NCI-H82 treated with DMSO at 0.1 percent for 48 hours (cell line): Measurements from ENCODE around the gene ZBTB8A.
"Not testable (repeated sequence)": the region's sequence is repeated elsewhere in the genome, so short reads cannot be mapped to it uniquely, and the experiment has no call there.

Experiments
- DNase-seq: peaks from one replicate; lab custom pipeline; 2025; ENCODE audit not compliant: unreplicated experiment; lab: John Stamatoyannopoulos, UW

Gene ZBTB8A

GRCh38 chr1:32618673-32619221 is 79.5 kb downstream of the ZBTB8A start:
- DNase-seq, result peak; percentile 8

- no peak for DNase-seq
Measured at GRCh38 chr1:32619701-32620485, 80.7 kb downstream of the ZBTB8A start.

- no peak for DNase-seq
Measured at GRCh38 chr1:32622205-32622604, 83.0 kb downstream of the ZBTB8A start.

GRCh38 chr1:32622806-32623681 is 83.8 kb downstream of the ZBTB8A start:
- no peak for DNase-seq

GRCh38 chr1:32623775-32624174 is 84.5 kb downstream of the ZBTB8A start:
- DNase-seq, result no peak

DNA sequence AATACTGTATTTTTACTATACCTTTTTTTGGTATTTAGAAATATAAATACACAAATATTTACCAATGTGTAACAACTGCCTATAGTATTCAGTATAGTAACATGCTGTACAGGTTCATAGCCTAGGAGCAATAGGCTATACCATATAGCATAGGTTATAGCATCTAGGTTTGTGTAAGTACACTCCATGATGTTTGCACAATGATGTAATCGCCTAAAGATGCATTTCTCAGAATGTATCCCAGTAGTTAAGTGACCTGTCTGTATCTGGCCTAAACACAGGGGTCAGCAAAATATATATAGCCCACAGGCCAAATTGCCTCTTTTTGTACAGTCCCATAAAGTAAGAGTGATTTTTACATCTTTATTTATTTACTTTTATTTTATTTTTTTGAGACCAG is 86.9 kb downstream of the ZBTB8A start:
- no peak for DNase-seq

GRCh38 chr1:32627596-32628162 is 88.5 kb downstream of the ZBTB8A start:
- no peak for DNase-seq

DNA sequence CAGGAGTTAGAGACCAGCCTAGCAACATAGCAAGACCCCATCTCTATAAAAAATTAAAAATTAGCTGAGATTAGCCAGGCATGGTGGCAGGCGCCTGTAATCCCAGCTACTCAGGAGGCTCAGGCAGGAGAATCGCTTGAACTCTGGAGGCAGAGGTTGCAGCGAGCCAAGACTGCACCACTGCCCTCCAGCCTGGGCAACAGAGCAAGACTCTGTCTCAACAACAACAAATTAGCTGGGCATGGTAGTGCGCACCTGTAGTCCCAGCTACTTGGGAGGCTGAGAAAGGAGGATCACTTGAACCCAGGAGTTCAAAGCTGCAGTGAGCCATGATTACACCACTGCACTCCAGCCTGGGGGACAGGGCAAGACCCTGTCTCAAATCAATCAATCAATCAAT is 90.9 kb downstream of the ZBTB8A start:
- DNase-seq, result not testable (repeated sequence)

DNA sequence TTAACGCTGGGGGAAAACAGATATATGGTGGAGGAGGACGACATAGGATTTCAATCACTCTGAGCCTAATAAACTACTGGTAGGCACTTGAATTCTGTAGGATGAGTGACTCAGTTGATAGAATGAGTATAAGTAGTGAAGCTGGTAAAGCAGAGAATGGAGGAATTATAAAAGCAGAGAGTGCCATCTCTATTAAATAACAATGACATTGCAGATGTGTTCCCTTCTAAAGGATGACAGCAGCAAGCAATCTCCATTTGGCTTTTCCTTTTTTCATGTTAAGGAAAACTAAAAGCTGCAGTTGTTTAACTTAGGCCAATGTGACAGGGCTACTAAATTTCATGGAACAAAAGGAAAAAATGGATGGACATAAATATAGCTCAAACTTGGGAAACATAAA is 93.6 kb downstream of the ZBTB8A start:
- no peak for DNase-seq

DNA sequence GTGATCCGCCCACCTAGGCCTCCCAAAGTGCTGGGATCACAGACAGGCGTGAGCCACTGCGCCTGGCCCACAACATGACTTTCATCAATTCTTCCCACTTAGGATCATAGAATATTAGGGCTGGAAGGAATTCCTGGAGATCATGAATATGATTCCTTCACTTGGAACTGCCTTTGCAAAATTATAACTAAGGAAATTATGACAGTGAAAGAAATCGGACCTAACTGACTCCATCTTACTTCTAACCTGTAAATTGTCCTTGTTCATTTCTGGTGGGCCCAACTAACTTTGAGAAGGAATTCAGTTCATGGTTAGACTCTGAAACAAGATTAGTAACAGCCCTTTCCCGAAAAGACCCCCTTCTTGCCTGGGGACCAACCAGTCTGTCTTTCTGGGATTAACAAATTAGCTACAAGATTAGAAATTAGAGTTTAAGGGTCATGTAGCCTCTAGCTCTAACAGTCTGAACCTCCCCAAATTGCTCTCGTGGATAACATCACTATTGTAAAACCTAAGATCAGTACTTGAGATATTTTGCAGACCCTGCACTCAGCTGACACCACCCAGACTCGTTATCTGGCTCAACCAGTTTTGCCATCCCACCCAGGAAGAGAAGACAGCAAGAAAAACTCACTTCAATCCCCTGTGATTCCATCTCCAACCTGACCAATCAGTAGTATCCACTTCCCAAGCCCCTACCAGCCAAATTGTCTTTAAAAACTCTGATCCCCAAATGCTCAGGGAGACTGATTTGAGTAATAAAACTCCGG is 96.5 kb downstream of the ZBTB8A start:
- no peak for DNase-seq

DNA sequence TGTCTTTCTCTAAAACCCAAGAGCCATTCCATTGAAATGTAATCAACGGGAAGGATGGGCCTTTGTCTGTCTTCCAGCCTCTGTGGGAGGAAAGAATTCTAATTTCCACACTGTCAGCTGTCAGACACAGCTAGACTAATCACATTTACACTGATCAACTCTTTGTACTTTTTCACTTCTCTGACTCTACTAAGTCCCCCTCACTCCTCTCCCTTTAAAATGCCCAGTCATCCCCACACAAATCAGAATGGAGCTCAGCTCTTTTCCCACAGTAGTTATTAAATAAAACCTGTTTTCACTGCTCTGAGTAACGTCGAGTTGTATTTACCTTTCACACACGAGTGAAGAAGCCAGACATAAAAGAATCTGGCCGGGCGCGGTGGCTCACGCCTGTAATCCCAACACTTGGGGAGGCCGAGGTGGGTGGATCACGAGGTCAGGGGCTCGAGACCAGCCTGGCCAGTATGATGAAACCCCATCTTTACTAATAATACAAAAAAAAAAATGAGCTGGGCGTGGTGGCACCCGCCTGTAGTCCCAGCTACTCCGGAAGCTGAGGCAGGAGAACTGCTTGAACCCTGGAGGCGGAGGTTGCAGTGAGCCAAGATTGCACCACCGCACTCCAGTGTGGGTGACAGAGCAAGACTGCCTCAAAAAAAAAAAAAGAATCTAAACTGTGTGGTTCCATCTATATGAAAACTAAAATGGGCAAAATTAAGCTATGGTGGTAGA is 97.9 kb downstream of the ZBTB8A start:
- no peak for DNase-seq

- no peak for DNase-seq
Measured at GRCh38 chr1:32639489-32640075, 100.4 kb downstream of the ZBTB8A start.

DNA sequence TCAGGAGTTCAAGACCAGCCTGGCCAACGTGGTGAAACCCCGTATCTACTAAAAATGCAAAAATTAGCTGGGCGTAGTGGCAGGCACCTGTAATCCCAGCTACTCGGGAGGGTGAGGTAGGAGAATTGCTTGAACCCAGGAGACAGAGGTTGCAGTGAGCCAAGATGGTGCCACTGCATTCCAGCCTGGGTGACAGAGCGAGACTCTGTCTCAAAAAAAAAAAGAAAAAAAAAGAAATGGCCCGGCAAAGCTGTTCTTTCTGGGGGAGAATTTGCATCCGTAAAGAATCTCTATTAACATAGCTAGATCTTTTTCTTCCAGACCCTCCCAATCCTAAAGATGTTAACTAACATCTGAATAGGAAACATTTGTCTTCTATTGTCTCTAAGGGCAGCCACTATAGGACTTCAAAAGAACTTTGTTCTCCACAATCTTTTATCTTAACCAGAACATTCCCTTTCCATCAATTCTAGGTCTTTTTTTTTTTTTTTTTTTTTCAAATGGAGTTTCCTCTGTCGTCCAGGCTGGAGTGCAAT is 103.1 kb downstream of the ZBTB8A start:
- DNase-seq, result not testable (repeated sequence)

DNA sequence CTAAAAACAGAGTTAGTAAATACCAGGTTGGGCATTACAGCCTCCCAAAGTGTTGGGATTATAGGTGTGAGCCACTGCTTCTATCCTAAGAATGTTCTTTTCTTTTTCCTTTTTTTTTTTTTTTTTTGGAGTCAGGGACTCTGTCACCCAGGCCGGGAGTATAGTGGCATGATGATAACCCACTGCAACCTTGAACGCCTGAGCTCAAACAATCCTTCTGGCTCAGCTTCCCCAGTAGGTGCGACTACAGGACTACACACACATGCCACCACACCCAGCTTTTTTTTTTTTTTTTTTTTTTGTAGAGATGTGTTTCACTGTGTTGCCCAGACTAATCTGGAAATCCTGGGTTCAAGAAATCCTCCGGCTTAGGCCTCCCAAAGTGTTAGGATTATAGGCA is 105.2 kb downstream of the ZBTB8A start:
- no peak for DNase-seq

DNA sequence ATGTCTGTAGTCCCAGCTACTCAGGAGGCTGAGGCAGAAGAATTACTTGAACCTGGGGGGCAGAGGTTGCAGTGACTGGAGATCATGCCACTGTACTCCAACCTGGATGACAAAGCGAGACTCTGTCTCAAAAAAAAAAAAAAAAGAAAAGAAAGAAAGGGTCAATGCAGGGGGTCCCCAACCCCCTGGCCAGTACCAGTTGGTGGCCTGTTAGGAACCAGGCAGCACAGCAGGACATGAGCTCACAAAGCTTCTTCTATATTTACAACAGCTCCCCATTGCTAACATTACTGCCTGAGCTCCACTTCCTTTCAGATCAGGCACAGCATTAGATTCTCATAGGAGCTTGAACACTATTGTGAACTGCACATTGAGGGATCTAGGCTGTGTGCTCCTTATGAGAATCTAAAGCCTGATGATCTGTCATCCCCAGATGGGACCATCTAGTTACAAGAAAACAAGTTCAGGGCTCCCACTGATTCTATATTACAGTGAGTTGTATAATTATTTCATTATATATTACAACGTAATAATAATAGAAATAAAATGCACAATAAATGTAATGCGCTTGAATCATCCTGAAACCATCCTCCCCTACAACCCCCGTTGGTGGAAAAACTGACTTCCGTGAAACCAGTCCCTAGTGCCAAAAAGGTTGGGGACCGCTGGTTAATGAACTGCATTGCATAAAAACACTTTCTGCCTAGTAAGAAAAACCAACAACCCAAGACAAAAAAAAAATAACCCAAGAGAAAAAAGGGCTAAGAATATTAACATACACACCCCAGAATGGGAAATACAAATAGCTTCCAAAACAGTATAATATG is 108.3 kb downstream of the ZBTB8A start:
- no peak for DNase-seq

DNA sequence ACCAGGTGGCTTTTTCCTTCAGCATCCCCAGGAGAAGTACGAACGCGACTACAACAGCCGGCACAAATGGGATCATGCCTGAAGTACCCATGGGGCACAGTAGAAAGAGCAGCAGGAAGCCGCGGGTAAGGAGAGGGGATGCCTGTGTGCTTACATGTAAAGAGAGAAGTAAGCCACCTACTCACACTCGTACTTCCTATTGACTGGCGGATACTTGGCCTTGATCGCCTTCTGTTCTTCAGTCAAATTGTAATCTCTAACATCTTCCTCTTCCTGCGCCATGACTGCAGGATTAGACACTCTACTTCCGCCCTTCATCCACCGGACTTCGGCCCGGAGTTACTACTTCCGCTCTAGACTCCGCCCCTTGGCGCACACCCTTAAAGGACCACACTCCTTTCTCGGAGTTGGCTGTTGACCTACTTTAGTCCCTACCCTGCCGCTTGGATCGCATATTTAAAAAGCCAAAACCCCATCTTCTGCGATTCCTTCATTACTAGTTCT is 111.1 kb downstream of the ZBTB8A start, which contains the start of gene ZBTB8OS:
TSS of gene ZBTB8OS (minus strand) at position 303 of the 504 bp plus-strand sequence. CDS start at position 282, 21 bp downstream.
- peak; percentile 96 for DNase-seq

- DNase-seq, result peak; percentile 98
Measured at GRCh38 chr1:32650752-32651460, 111.7 kb downstream of the ZBTB8A start, which contains the start of gene RBBP4. TSS of gene RBBP4 (plus strand) at chr1:32651208. CDS start at chr1:32651307, 99 bp downstream.
